GM19468 (cell line): ENCODE measurements around the gene KRTAP25-1.

Source experiments
- ATAC-seq: cut with Tn5 transposase; IDR thresholded peaks from one replicate; pipeline ENCODE4 v1.9.1; 2021; ENCODE audit warnings: mild to moderate bottlenecking, moderate library complexity, moderate number of reproducible peaks; ENCODE audit not compliant: unreplicated experiment; ENCODE audit errors: extremely low read depth

The KRTAP25-1 gene, protein sequence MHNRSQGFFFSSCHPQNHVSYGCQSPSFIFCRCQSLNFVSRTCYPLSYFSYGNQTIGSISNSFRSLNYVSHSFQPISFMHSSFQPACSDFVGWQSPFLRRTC

DNA sequence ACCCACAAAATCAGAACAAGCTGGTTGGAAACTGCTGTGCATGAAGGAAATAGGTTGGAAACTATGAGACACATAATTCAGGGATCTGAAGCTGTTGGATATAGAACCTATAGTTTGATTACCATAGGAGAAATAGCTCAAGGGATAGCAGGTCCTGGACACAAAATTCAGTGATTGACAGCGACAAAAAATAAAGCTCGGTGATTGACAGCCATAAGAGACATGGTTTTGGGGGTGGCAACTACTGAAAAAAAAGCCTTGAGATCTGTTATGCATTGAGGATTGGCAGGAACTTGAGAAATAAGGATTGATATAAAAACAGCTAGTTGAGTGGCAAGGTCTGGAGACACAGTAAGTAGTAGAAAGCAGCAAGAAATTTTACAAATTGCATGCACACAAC lies at the start of gene KRTAP25-1:
Gene KRTAP25-1 (minus strand): TSS at position 300 of the 400 bp plus-strand sequence. CDS start 24 bp downstream, at position 276.
- ATAC-seq, result no peak

DNA sequence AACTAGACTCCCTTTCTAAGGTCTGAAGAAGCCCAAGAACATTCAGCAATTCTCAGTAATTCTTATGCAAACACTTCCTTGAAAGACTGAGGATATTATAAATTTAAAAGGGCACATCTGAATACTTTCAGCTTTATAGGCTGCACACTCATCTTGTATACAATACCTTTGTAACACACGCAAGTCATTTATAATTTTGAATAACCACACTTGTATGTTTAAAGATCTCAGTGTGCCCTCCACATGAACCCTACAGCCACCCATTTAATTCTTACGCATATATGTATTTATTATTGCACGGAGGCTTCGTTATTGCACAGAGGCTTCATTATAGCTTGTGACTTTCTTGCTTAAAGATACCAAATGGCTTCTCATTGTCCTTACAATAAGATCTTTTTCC lies 49.4 kb upstream of the KRTAP25-1 start:
- no peak for ATAC-seq

DNA sequence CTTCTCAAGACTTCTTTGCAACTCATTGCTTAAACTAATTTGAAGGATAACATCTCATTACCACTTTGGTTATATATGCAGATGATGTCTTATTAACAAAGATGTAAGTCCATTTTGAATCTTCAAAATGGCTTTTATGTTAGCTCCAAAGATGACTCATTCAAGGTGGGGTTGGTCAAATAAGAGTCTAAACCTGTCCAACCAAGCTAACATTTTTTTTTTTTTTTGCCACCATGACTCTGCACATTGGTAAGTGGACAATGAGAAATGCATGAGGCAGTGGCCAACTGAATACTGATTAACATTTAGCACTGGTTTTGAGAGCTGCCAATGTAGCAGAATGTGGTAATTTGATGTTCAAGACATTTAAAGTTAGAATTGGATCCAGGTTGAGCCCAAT lies 48.5 kb upstream of the KRTAP25-1 start:
- no peak for ATAC-seq

DNA sequence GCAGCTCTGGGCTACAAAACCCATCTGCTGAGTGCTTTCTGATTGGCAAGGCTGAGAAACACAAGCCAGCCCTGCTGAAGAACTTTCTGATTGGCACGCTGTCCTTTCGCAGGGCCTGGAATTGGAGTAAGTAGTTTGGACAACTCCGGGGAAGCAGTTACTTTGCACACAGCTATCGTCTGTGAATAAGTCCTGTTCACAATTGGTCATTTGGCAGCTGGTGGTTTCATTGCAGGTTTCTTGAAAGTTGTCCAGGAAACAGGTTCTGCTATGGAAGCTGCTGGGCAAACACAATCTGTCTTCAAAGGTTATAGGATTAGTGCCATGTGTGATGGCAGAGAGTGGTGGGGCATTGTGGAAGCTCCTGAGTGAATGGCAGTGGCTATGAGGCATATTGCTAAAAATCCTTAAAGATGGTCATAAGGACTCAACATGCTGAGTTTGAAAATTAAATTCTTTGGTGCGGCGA lies 48.0 kb upstream of the KRTAP25-1 start, which contains the start of gene KRTAP27-1:
Gene KRTAP27-1 (minus strand): TSS at position 419 of the 469 bp plus-strand sequence. CDS start 26 bp downstream, at position 393.
- ATAC-seq, result no peak

DNA sequence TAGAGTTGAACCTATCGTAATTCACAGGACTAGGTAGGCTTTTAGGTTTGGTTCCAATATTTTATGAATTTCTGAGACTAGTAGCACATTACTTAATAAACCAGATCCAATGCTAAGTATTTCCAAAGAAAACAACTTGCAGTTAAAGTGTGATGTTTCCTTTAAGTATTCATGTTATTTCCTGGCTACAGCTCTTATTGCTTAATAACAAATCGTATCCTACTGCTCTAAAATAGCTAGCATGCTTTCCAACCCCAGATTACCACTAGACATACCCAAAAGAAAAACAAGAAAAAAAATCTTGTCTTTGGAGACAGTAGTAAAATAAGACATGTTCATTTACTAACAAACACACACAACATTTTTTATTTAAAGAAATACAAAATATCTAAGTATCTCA lies 47.3 kb upstream of the KRTAP25-1 start:
- ATAC-seq, result no peak

DNA sequence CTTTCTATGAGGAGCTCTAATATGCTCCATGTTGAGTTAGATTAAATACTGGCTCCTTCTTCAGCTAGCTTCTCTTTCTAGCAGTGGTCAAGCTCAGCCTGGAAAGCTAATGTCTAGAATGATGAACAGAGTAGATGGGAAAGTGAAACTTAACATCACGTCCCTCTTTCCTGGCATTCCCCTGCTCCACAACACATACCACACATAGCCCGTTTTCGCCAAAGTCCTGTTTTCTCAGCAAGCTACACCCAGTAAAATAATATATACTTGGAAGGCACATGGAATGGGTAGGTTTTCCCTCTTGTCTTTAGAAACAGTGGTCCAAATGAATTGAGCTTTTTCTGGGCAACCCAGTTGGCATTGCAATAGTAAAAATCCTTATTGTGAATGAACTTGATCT lies 44.4 kb upstream of the KRTAP25-1 start:
- ATAC-seq, result no peak

DNA sequence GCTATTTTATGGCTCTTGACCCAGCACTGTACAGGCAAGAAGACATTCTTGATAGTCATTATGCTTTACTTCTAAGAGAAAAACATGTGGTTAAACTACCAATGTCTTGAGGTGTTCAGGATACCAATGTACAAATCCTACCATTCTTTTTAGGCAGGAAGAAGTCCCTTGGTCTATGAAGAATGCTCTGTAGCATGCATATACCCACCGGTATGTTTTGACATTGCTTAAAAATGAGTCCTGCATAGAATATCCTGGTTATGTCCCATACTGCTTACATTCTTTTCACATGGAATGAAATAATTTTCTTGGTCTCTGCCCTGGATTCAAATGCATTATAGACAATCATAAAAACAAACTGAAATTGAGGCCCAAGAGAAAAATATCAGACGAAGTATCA lies 43.4 kb upstream of the KRTAP25-1 start:
- ATAC-seq, result no peak

DNA sequence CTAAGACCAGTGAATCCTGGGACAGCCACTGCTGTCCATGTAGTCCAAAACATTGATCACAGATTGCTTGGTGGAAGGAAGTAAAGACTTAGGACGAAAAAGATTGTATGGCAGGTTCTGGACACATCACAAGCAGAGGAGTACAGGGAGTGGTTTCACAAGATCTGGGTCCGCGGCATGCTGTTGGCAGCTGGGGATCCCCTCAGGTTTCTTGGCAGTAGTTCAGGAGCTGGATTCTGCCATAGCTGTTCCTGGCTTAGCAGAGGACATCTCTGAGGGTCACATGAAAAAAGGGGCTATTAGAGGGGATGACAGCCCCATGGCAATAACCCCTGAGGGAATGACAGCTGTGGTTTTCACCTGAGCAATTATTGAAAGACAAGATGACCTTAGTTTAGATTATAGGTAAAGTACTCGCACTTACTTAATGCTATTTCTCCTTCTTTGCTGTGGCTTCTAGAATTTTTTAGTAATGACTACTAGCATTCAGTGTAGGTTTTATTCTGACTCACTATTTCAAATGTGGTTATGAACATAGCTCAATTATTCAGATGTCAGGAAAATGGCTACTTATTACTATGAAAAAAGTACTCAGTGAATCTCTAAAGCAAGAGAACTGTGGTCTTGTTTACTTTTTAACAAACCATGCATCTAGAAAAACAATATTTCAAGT lies 40.0 kb upstream of the KRTAP25-1 start:
- ATAC-seq, result no peak

DNA sequence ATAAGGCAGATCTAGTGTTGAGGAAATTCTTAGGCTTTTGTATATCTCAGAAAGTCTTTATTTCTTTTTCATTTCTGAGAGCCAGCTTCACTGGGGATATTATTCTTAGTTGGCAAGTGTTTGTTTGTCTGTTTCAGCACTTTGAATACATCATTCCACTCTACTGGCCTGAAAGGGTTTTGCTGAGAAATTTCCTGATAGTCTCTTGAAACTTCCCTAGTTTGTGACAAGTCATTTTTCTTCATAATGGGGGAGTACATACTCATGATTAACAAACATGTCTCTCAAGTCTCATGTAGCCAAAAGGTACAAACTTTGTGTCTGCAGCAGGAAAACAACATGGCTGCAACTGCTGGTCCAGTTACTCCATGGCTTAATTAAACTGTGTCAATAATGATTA lies 37.1 kb upstream of the KRTAP25-1 start:
- no peak for ATAC-seq

DNA sequence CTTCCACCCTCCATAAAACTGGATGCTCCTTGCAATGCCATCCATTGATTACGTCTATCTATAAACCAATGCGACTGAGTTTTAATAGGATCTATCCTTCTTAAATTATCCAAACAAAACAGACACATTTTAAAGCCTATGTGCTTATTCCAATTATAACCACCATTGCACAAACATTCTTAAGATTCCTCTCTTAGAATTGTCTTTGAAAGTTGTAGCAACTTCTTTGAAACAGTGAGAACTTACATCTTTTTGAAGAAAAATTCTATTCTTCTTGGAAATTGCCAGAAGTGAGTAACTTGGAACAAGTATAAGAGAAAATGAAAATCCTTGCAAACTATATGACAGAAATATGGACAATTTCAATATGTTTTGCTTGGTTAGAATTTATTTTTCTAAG lies 30.9 kb upstream of the KRTAP25-1 start, which contains the start of gene KRTAP26-1:
Gene KRTAP26-1 (minus strand): TSS at position 101 of the 400 bp plus-strand sequence. CDS start 280 bp downstream, outside the sequence.
- ATAC-seq, result no peak

DNA sequence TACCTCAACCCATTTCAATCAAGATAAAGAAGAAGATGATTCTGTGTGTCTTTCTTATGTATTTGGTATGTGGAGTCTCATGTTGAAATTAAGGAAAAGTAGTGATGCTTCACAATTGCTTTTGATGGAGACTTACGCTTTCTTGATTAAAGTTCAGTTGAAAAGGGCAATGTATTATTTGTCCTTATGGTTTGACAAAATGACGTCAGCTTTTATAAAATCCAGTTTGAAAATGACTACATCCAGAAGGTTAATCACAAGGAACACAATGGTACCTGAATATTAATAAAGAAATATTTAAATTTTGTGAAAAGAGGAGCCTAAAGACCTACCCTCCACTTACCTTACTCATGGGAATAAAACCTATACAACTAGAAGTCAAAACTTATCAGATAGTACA lies 26.4 kb upstream of the KRTAP25-1 start:
- ATAC-seq, result no peak

DNA sequence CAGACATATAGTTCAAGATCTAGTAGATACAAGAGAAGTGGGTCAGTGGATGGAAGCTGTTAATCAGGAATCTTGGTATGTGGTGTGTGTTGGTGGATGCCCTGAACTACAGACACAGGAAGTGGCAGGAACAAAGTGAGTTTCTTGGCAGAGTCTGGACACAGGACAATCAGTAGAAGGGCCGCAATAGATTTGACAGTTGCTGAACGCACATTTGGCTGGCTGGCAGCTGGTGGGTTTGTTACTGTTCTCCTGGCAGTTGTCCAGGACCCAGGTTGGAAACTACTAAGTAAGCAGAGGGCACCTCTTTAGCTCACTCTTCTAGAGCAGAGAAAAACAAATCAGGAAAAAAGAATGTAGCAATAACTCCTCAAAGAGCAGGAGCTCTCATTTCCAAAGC lies 17.6 kb upstream of the KRTAP25-1 start:
- ATAC-seq, result no peak

DNA sequence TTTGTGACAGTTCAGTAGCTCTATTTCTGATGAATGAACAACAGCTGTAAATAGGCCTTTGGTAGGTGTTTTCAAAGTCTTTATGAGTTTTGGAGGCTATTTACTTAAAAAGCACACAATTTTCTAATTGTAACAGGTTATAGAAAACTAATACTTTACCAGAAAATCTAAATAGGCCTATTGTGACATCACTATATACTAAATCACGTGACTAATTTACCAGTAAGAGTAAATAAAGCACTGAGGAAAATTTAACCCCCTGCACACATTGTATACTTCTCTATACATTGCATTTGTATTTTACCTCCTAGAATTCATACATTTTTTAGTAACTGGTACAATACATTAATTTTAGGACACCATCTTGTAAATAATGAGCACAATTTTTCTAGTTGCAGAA lies 15.8 kb upstream of the KRTAP25-1 start:
- no peak for ATAC-seq

DNA sequence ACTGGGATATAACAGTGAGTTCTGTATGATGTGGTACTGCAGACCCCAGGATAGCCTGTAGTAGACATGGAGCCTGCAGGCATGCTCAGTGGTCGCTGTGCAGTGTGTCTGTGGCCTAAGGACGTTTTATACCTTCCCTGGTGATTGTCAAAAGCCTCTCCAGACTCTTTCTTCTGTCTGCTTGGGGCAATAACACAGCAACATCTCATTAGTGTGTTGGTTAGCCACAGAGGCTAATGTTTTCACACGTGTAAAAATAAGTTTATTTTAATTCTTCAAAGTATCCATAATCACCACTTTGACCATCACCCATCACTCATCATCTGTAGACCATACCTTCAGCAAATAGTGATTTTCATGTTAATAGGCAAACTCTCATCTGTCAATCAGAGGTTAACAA lies 6.5 kb downstream of the KRTAP25-1 start, which contains the start of gene KRTAP24-1:
Gene KRTAP24-1 (minus strand): TSS at position 101 of the 400 bp plus-strand sequence. CDS start 18 bp downstream, at position 83.
- ATAC-seq, result no peak

DNA sequence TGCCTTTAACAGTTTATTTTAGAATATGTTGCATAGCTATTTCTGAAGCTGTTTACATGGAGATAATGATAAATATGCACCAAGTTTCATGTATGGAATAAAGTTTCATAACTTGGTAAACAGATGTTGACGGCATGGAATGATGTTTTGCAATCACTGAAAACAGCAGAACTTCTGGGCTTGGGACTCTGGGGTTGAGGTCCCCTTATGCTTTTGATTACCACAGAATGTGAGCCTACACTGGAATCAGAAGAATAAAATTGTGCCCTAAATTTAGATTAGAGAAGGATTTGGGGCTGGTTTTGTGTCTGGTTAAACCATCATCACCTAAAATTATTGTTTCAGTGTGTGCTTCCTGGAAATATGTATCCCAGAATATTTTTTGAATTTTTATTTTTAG lies 17.7 kb downstream of the KRTAP25-1 start:
- ATAC-seq, result no peak

DNA sequence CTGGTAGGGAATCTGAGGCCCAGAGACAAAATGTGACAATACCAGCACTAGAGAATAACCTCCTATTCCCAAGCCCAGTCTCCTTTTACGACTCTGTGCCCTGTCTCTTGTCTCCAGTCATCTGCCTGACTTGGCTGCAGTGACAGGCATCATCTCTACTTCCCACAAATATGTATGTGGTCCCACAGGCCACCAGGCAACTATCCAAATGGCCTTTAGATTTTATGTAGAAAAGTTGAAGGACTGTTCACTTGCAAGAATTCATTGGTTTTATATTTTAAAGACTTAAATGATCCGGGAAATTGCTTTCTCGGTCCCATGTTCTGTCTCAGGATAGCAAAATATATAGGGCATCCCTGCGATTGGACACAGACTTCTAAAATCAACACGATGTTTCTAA lies 18.2 kb downstream of the KRTAP25-1 start:
- no peak for ATAC-seq

DNA sequence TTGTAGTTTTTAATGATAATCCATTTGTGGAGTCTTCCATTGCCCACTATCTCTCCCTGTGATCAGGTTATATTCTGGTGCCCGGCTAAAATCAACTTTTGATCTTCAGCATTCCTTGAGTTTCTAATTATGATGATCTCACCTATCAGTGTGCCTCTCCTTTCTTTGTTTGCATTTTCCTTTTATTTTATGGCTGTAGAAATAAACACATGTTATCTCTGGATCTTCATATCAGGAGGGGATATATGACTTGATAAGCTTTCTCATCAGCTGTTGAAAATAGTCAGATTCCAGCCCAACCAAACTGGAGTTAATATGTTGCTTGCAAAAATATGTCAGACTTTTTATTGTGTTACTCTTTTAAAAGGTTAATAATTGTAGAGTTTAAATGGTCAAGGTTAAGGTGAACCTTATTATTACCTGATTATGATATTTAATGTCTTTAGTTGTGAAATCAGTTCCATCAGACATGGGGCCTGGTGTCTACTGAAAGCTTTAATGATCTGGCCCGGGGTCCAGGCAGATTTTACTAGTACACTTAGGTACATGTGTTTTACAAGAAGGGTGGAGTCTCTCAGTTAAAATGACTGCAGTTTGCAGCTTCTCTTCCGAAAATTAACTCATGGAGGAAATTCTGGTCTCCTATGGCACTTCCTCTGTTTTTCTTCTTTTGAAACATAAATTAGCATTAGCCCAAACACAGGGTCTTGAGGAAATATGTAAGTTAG lies 19.3 kb downstream of the KRTAP25-1 start:
- ATAC-seq, result no peak

DNA sequence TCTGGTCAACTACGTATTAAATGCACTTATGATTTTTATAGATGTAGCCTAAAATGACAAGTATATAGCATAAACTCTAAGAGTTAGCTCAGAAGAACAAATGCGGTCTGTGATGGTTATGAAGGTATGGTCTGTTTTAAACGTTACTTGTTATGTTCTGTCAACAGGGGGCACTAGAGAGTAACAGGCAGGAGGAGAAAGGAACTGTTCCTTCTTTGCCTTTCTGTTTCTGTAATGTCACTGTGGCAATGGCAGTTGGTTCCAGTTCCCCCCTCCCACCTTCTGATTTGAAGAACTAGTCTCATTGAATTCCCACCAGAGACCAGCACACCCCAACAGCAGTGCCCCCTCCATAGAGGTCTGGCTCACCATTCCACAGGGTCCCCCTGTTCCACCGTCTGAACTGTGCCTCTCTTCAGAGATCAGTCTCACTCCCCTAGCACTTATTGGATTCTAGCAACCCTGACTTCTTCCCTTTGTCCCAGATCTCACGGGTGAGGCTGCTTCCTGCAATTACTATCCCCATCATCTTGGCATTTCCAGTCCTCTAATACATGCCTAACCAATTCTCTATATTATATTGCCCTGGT lies 20.6 kb downstream of the KRTAP25-1 start:
- ATAC-seq, result no peak

DNA sequence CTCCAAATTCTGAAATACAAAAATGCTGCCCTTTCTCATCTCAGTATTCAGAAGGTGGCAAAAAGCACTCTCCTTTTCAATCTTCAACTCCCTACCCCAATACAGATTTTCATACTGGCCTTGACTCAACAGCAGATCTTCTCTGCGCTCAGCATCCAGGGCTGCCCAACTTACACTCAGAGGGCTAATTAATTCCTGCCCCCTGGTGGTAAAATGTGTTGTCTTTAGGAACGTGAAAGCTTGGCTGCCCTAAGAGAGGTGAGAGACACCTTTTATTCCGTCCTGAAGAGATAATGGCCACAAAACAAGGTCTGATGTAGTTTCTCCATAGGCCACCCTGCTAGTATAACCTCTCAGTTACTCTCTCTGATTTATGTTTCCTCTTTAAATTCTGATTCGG lies 31.5 kb downstream of the KRTAP25-1 start:
- ATAC-seq, result no peak

DNA sequence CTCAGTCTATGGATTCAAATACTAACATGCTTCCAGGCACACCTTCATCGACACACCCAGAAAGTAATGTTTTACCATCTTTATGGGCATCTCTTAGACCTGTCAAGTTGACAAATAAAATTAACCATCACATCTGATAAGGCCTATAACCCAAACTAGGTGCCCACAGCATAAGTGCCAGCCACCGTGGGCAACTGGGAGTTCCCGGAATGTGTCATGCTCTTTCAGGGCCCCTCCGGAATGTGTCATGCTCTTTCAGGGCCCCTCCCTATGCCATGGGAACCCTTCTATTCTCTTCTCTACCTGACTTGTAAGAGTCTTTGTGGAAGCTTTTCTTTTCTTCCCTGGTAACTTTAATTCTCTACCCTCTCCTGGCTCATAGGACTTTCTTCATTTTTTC lies 33.2 kb downstream of the KRTAP25-1 start:
- ATAC-seq, result no peak

DNA sequence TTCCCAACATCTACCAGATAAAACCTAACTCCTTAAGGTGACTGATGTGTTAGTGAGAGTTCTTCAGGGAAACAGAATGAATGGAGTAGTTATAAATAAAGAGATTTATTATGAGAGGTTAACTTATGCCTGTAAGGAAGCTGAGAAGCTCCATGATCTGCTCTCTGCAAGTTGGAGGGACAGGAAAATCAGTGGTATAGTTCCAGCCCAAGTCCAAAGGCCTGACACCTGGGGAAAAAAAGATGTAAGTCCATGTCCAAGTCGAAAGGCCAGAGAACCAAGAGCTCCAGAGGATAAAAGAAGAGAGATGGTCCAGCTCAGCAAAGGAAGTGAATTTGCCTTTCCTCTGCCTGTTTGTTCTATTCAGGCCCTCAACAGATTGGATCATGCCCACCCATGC lies 33.6 kb downstream of the KRTAP25-1 start:
- no peak for ATAC-seq
